Stimulated activated naive CD4-positive, alpha-beta T cell (primary cell): Measurements from ENCODE around the gene KRT12.

Experiments
- DNase-seq, 6 experiments: peaks; one replicate each; lab custom pipeline; 2025; lab: John Stamatoyannopoulos, UW

Gene KRT12

DNA sequence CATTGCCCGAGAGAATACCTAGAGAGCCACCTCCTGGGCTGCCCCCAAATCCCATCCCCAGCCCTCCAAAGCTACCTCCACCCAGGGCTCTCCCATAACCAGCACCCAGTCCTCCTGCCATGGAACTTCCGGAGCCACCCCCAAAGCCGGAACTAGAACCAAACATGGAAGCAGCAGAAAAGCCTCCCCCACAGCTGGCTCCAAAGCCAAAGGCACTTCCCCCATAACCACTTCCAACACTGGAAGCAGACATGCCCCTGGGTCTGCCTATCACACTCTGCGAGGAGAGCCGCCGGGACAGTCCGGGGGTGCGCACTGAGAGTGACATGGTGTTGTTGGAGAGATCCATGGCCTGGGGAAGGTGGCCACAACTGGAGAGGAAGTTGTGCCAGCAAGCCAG is at the start of gene KRT12:
KRT12 (minus strand) TSS at position 386 of the 400 bp plus-strand sequence; CDS start at position 349, 37 bp downstream.
- no peak for DNase-seq

DNA sequence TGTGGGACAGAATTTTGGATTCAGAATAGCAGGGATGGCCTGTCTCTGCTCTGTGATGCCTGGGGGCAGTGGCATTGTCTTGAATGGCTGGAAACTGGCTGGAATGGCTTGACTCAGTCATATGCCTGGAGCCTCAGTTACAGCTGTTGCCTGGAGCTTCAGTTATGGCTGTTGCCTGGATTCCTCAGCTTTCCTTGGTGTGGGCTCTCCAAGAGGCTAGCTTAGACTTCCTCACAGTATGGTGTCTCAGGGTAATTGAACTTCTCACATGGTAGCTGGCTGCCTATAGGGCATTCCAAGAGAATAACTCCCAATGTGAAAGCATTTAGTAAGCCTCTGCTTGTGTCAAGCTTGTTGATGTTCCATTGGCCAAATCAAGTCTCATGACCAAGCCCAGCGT is 49.3 kb upstream of the KRT12 start:
- no peak for DNase-seq

DNA sequence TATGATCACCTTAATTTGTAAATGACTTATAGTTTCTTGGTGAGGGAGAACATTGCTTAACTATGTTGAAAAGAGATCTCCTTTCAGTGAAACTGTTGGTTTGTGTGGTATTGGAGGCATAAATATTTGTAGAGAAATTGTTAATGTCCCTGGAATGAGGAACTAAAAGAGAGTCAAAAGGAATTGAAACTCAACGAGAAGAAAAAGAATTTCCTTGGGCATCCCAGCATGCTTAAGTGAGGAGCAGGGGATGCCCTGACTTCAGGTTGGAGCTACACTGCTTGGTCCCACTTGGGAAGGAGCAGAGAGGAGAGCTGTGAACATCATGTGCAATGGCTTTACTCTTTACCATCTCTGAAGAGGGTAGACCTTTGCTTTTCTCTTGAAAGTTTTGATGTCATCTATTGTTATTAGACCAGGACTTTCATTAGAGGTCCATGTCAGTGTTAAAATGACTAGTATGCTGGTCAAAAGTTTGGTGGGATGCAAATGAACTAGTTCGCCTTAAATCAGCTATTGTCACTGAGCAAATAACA is 48.8 kb upstream of the KRT12 start:
- DNase-seq = no peak

DNA sequence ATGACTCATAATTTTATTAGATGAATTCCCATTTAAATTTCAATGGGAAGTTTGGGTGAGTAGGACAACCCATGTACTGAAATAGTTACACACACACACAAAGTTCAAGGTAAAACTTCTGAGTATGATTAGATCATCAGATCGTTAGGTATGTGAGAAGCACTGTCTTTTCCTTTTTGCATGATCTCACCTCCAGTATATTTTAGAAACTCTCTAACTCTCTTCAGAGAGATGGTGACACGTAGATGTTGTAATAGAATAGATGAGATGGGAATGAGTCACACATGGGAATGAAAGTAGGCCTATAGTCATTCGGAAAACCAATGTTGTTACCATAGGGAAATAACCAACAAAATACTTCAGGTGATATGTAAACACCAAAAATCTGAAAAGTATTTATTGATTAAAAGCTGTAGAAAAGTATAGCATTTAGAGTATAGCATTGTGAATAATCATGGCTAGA is 48.2 kb upstream of the KRT12 start:
- DNase-seq = no peak

DNA sequence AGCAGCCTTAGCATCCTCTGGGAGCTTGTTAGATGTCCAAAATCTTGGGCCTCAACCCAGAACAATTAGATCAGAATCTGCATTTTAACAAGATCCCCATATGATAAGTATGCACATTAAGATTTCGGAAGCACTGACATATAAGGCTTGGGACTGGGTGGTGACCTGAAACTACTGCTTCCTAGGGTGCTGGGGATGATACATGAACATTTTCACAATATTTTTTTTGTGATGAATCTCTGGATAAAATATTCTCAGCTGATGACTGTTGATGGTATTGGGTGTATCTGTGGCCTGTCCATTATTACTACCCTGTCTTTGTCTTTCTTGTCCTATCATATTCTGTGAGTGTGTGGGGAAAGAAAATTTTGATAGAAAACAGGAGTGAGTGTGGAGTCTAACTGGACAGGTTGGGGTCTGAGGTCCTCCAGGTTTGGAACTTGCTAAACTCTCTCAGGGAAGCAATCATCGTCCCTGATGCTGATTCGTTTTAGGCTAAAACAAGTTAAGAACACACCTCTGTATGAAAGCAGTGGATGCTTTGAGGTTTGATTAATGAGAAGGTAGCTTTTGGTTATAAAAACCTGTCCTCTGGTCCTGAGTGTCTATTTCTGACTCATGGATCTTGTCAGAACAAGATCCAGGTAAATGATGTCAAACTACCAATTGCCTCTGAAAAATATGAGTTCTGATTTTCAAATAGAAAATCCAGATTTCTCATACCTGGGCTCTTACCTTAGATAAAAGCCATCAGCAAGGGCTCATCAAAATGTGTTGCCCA is 47.2 kb upstream of the KRT12 start:
- DNase-seq = no peak

DNA sequence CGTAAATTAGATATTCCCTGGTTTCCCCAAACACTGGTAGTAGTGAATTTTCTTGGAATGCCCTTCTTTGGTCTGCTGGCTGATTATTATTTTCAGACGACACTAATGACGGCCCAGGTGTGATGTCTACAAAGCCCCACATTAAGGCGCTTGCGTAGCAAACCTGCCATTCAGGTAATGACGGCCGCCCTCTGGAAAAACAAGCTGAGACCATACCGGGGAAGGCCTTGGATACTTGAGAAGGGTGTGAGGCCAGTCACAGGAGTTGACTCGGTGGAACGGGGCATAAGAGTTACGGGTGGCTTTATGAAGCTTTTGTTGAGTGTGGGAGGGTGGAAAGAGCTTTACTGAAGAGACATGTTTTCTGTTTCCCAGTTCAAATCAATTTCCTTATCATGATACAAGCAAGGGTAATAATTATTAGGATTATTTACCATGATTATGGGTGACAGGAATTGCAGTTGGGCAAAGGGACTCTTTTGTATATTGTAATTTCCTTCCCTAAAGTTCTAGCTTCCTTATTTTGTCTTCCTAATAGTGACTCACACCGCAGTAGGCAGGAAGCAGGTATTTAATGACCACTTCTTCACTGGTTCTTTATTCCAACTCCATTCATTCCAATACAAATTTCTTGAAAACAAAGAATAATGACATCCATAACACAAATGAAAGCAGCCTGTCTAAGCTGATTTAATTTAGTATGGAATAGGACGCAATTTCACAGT is 45.6 kb upstream of the KRT12 start:
- DNase-seq = no peak

DNA sequence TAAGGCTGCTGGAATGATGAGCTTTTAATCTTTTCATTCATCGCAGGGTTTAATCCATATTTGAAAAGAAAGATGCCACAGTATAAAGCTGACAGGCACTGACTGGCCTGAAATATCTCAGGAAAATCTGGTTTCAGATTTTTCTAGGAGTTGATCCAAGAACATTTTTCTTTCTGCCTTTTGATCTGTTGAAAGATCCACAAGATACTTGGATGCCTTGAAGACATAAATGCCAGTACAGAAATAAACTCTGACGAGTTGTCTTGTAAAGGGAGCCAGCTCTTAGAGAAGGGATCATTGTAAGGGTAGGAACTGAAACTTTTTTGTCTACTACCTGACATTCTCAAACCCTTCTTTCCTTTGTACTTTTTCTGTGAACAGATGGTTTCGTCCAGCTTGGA is 43.4 kb upstream of the KRT12 start:
- no peak for DNase-seq

DNA sequence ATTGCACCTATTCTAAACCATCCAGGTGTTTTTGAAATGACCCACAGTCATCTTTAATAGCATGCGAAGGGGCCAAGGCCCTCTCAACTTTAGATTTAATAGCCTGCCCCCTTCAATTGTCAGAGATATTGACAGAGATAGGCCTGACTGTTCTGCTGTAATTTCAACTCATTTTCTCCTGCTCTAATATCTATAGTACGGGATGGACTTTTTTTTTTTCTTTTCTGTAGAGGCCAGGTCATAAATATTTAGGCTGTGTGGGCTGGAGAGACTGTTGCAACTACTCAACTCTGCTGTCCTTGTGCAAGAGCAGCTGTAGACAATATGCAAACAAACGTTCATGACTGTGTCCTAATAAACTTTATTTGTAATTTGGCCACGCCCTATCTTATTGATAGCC is 42.7 kb upstream of the KRT12 start:
- DNase-seq = no peak

DNA sequence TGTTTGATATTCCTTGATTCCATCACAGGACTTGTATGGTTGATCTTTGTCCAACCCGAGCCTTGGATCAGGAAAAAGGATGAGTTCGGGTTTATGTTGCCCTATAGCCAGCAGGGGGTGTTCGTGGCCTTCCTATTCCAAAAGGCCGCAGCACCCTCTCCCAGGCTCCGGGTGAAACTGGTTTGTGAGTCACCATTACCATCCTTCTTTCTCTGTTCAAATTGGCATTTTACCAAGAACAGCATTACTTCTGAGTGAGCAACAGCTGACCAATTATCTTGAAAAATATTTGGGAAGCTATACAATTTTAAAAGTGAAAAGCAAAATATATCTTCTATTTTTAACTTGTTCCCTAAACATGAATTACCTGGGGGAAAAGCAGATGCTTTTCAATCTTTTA is 42.3 kb upstream of the KRT12 start:
- DNase-seq = peak; percentile 12 to 66 (median 55)

DNA sequence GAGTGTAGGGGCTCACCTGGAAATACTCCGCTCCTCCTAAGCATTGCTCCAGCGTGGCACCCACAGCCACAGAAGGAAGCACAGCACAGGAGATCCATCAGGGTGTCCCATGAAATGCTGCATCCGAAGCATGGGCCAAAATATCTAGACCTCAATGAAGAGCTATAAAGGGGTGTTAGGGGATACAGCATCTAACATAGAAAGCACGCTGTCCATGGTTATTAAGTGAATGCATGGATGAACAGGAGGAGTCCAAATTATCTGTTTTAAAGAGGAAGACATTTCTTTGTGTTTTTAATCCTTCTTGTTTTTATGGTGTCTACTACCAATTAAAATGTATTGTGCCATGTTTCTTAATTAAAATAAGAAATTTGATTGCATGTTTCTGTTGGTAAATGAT is 39.6 kb upstream of the KRT12 start:
- DNase-seq = no peak

DNA sequence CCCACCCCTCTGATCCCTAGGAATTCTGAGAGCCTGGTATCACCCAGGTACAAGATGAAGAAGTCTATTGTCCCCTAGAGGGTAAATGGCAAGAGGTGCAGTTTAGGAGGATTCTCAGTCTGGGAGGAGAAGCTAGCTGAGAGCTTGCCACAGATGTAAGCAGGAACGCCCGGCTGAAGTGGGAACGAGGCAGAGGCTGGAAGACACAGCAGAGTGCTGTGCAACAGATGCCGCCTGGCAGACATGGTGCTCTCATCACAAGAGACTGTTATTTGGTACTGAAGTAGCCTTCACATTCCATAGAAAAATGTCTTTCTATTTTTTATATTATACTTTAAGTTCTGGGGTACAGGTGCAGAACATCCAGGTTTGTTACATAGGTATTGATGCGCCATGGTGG is 38.3 kb upstream of the KRT12 start:
- no peak for DNase-seq

DNA sequence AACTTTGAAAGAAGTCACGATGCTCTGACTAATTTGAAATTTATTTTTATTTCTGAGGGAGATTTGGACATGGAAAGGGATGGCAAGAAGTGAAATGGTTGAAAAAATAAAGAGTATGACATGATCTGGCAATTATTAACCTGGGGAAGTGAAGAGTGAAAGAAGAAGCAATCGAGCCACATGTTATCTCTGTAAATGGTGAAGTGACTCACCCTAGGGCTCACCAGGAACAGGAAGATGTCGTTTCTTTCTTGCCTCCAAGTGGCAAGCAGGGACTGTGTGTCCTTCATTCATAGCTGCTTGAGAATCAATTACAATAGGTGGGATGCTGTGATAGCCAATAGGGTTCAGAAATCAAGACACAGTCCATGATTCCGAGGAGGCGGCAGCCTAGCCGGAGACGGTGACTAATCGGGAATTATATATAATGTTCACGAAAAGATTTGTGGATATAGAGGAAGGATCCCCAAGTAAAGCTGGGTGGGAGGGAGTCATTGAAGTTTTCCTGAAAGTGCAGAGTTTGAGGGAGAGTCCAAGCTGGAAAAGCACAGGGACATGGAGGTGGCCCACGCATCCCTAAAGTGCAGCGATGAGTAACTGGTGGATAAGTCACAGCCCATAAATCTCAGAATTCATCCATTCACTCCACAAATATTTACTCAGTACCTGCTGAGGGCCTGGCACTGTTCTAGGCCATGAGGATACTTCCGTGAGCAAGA is 36.3 kb upstream of the KRT12 start:
- no peak for DNase-seq

DNA sequence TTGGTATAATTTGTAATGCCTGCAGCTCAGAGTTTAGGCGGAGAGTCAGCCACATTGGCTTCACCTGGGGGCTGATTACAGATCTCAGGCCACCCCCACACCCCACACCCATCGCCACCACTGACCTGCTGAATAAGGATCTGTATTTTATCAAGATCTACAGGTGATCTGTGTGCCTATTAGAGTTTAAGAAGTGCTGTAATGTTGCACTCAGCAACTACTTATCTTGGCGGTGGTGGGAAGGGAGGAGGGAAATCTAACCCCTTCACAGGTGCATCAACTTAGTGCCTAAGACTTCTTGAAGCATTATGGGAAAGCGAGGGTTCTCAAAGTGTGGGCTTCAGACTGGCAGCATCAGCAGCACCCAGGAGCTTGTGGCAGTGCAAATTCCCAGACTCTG is 35.5 kb upstream of the KRT12 start:
- no peak for DNase-seq

DNA sequence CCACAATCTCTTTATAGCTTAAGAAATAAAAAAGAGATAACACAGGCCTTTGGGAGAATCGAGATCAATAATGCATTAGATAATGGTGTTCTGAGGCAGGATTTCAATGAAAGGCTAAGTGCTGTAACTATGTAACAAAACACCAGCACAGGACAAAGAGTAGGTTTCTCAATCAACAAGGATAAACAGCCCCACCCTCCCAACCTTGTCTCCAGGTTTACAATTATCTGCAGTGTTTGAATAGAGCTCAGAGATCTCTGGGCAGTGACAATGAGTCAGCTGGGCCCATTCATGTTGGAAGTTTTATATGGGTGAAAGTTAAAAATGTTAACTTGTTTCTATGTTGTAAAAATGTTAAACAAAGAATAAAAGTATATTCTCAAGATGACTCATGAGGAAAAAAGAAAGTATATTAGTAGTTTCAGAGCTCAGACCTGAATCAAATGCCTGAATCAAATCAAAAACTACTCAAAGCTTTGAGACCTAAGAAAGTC is 35.0 kb upstream of the KRT12 start:
- DNase-seq = no peak

DNA sequence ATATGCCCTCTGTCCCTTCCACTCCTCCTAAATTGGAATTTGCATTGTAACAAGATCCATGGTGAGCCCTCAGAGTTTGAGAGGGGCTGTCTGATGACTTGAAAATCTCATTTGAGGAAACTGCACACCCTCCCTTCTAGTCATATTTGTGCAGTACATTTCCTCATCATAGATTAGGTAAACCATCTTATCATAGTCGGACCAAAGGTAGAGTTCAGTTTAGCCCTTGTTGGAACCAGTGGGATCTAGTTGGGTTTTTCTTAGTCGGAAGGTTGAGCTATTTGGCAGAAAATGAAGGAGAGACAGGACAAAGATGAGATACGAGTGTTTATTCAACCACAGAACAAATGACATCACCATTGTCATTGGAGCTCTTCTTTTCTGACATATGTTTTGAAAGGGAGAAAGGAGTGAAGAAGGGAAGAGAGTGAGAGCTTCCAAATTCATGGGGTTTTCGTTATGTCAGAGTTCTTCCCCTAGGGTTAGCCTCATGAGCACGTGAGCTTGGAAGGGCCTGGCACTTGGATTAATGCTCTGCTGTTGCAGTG is 33.9 kb upstream of the KRT12 start:
- no peak for DNase-seq

DNA sequence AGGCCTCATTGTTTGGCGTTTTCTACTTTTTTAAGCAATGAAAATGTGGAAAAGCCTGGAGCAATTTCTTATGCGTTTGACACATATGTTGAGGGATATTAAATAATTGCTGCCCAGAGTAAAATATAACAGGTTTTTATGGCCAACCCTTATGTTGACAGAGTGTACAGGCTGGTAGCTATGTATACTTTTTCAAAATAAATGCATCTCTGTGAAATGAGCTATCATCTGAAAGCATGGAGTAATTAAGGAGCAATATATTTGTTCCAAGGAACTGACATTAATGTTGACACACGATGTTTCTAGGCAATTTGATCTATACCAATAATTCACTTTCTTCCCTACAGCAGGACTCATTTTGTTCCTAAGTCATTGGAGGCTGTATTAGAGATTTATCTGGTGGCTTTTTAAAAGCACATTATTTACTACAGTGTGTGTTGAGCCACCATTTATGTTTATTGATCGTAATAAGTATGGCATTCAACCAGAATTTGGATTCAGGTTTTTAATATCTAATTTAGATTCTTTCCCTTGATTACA is 30.0 kb upstream of the KRT12 start:
- DNase-seq = no peak

DNA sequence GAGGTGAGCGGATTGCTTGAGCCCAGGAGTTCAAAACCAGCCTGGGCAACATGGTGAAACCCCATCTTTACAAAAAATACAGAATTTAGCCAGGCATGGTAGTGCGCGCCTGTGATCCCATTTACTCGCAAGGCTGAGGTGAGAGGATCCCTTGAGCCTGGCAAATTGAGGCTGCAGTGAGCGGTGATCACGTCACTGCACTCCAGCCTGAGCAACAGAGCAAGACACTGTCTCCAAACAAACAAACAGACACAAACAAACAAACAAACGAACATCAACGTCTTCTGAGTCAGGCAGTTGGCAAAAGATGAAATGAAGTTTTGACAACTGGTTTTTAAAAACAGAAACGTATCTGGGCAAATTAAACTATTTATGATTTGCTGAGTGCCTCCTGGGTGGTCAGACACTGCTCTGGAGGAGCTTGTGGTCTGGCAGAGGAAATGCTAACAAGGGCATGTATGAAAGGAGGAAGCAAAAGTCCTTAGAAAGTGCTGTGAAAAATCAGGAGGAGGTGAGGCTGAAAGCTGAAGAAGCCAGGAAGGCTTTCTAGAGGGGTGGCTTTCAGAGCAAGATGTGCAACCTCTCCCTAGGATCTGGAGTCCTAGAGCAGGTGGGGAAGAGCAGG is 28.2 kb upstream of the KRT12 start:
- no peak for DNase-seq

DNA sequence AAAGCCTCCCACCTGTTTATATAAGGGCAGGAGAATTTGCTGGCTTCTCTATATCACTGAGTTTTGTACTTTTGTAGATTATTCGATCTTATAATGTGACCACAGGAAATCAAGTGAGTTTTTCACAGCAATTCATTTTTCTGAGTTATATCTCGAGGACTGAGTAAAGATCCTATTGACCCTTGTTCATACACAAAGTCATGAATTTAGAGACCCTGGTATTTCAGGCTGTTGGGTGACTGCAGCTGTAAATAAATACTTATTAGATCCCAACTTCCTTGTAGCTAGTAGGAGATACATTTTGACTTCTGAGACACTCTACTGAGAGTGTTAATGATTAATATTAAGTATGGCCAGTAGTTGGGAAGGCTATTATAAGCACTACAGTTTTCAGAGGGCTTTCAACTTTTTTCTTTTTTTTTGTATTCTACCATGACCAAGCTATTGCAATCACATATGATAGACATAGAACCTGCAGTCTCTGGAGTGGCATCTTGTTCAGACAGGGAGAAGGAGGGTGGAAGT is 21.2 kb upstream of the KRT12 start:
- DNase-seq = no peak

DNA sequence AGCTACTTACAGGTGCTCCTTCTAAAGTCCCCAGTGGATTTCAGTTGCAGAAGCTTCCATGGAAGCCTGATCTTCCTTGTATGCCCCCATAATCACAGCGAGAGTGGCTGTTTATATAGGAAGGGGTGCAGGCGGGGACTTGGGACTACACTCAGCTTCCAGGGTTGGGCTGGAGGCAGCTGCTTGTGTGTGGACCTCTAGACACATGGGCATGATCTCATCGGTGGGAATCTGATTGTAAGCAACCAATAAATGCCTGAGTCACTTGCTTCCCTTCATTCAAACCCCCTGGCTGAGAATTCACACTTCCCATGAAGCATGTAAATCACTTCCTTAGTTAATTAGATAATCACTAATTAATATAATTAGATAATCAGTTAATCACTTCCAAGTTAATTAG is 19.1 kb upstream of the KRT12 start:
- no peak for DNase-seq

DNA sequence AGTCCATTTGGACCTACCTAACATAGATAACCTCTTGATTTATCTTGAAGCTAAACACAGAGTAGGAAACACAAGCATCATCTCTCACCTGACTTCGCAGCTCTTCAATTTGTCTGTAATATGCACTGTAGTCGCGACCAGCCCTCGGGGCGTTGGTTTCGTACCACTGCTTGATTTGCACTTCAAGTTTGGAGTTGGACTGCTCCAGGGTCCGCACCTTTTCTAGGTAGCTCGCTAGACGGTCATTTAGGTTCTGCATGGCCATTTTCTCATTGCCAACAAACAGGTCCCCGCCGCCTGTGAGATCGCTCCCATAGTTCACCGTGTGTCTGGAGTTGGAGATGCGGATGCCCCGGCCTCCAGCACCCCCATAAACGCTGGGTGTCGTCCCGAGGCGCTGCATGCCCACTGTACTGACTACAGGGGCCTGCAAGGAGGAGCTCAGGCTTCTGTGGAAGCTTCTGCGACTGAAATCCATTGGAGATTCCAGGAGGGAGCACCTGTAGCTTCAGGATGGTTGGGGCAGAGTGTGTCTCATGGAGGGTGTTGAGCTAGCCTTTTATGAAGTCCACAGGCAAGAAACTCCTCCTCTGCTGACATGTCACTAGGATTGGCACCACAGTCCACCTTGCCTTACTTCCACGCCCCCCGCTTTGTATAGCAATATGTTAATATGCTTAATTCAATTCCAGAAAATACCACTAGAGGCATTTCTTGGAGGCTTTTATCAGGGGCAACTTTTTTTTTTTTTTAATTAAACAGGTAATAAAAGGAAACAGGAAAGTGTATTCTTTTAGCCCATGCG is 17.9 kb upstream of the KRT12 start, which contains the start of gene KRT20:
KRT20 (minus strand) TSS at position 535 of the 805 bp plus-strand sequence; CDS start at position 478, 57 bp downstream.
- no peak for DNase-seq
